ENCODE data around the gene ATP11A. TPM values are rescaled to one million over a fixed set of nuclear protein-coding genes. Genes with fewer than 3 reads are reported as not detected.

Gene ATP11A
- total RNA-seq, 1 donor from 2014 or later = 211 TPM

- Mint-ChIP-seq H3K36me3 (ENCODE audit: low read depth, unreplicated experiment) (peaks cover 32% of the 10 kb centered on the region), H3K9me3 (ENCODE audit: unreplicated experiment) (peaks cover 4% of the 10 kb centered on the region), H3K4me1 (ENCODE audit: unreplicated experiment) (peaks cover 45% of the 10 kb centered on the region), H3K4me3 (ENCODE audit: unreplicated experiment) (no peak overlapping the region), H3K27ac (ENCODE audit: unreplicated experiment) (no peak overlapping the region), H3K27me3 (ENCODE audit: unreplicated experiment) (peaks cover 28% of the 10 kb centered on the region)
- no peak for DNase-seq (ENCODE audit: low spot score)
- TF ChIP-seq CTCF (IDR thresholded peaks at IDR 0.05; ENCODE audit: unreplicated experiment) = no peak
Measured at GRCh38 chr13:112764864-112765561, 75.2 kb downstream of the ATP11A start.

GRCh38 chr13:112765731-112766130, 75.9 kb downstream of the ATP11A start:
- Mint-ChIP-seq H3K27ac (ENCODE audit: unreplicated experiment) (peak overlapping the region; percentile 4), H3K27me3 (ENCODE audit: unreplicated experiment) (peaks cover 31% of the 10 kb centered on the region), H3K4me1 (ENCODE audit: unreplicated experiment) (peaks cover 41% of the 10 kb centered on the region), H3K9me3 (ENCODE audit: unreplicated experiment) (peaks cover 4% of the 10 kb centered on the region), H3K36me3 (ENCODE audit: low read depth, unreplicated experiment) (peaks cover 35% of the 10 kb centered on the region), H3K4me3 (ENCODE audit: unreplicated experiment) (no peak overlapping the region)
- DNase-seq (ENCODE audit: low spot score) = no peak
- no peak for TF ChIP-seq CTCF (IDR thresholded peaks at IDR 0.05; ENCODE audit: unreplicated experiment)

GRCh38 chr13:112766336-112766735, 76.5 kb downstream of the ATP11A start:
- no peak overlapping the region for H3K27ac Mint-ChIP-seq (ENCODE audit: unreplicated experiment)

GRCh38 chr13:112767506-112768471, 78.0 kb downstream of the ATP11A start:
- DNase-seq (ENCODE audit: low spot score) = no peak
- Mint-ChIP-seq H3K4me1 (ENCODE audit: unreplicated experiment) (peaks cover 46% of the 10 kb centered on the region), H3K36me3 (ENCODE audit: low read depth, unreplicated experiment) (peaks cover 36% of the 10 kb centered on the region), H3K27ac (ENCODE audit: unreplicated experiment) (peak overlapping the region; percentile 88), H3K27me3 (ENCODE audit: unreplicated experiment) (peaks cover 31% of the 10 kb centered on the region), H3K9me3 (ENCODE audit: unreplicated experiment) (peaks cover 4% of the 10 kb centered on the region), H3K4me3 (ENCODE audit: unreplicated experiment) (peak overlapping the region; percentile 80)
- no peak for TF ChIP-seq CTCF (IDR thresholded peaks at IDR 0.05; ENCODE audit: unreplicated experiment)

More at GRCh38 chr13:112766336-112766735, 76.5 kb downstream of the ATP11A start:
- H3K4me3 Mint-ChIP-seq (ENCODE audit: unreplicated experiment) = peak overlapping the region; percentile 2
- peaks cover 41% of the 10 kb centered on the region for H3K4me1 Mint-ChIP-seq (ENCODE audit: unreplicated experiment)
- TF ChIP-seq CTCF (IDR thresholded peaks at IDR 0.05; ENCODE audit: unreplicated experiment) = no peak
- H3K9me3 Mint-ChIP-seq (ENCODE audit: unreplicated experiment) = peaks cover 4% of the 10 kb centered on the region
- no peak for DNase-seq (ENCODE audit: low spot score)
- H3K36me3 Mint-ChIP-seq (ENCODE audit: low read depth, unreplicated experiment) = peaks cover 38% of the 10 kb centered on the region
- H3K27me3 Mint-ChIP-seq (ENCODE audit: unreplicated experiment) = peaks cover 33% of the 10 kb centered on the region

All from endothelial cell (in vitro differentiated cells).